GM12878 (cell line): ENCODE results near the gene POLR2I. TPM values are rescaled to one million over a fixed set of nuclear protein-coding genes. Genes with fewer than 3 reads are reported as not detected.
A peak's percentile ranks its signal among the peaks of the same experiment; 100 is the strongest.

Source experiments
- ATAC-seq: fragments of 200-7000 bp; cut with Tn5 transposase; 3 replicates; pipeline ENCODE4 v1.9.1; 2020; ENCODE audit warnings: mild to moderate bottlenecking, moderate library complexity
- BruUV-seq: library from RNA; stranded (reverse); fragments of 400-500 nt; replicated peaks from 2 replicates; lab custom pipeline; 2021; lab: Mats Ljungman, UMichigan
- CTCF ChIA-PET: fragments of 300-600 bp; sonication (Branson Sonifier 250); formaldehyde crosslinking; extraction: SDS; loops from one replicate; lab custom pipeline; 2021; ENCODE audit warnings: inconsistent platforms; lab: Yijun Ruan, JAX
- POLR2A ChIA-PET: fragments of 350-600 bp; formaldehyde crosslinking; extraction: SDS; loops from one replicate; lab custom pipeline; 2021; ENCODE audit warnings: inconsistent platforms; lab: Charles Lee
- RAD21 ChIA-PET: fragments of 300-600 bp; sonication (Branson Sonifier 250); formaldehyde crosslinking; loops from one replicate; lab custom pipeline; 2023; ENCODE audit warnings: antibody characterized with exemption; ENCODE audit not compliant: unreplicated experiment; lab: Charles Lee
- SMC1A ChIA-PET: fragments of 300-600 bp; sonication (Branson Sonifier 250); formaldehyde crosslinking; loops from one replicate; lab custom pipeline; 2023; ENCODE audit not compliant: unreplicated experiment, uncharacterized antibody; lab: Charles Lee
- DNase-seq: peaks from one replicate; pipeline ENCODE4 v3.0.0-alpha.2; 2011; ENCODE audit warnings: low read depth, low spot score
- FAIRE-seq: peaks from 3 replicates; lab custom pipeline; 2011; peaks lifted over from hg19 to GRCh38; lab: Jason Lieb, UNC
- H2AFZ ChIP-seq: 2 replicates; pipeline ENCODE4 v1.6.0; 2011; ENCODE audit warnings: low read depth, low read length, control low read depth; ENCODE audit not compliant: control insufficient read depth
- H3K27ac ChIP-seq: 2 replicates; pipeline ENCODE4 v1.5.1; 2011; ENCODE audit warnings: control low read depth; ENCODE audit not compliant: control insufficient read depth, insufficient read depth
- H3K27me3 ChIP-seq, 2 experiments: replicated peaks in 1 of 2; 2 replicates each; pipeline versions ENCODE4 v1.6.0 to v1.6.1; 2011; ENCODE audit warnings: low read length in 1 of 2; ENCODE audit not compliant: control insufficient read depth in 2 of 2, insufficient read depth in 2 of 2
- H3K36me3 ChIP-seq, 2 experiments: 2 replicates each; pipeline ENCODE4 v1.5.1; 2011; ENCODE audit warnings: low read length in 1 of 2; ENCODE audit not compliant: control insufficient read depth in 2 of 2, insufficient read depth in 2 of 2
- H3K4me1 ChIP-seq: 2 replicates; pipeline ENCODE4 v1.6.1; 2011; ENCODE audit warnings: mild to moderate bottlenecking, low read length, moderate library complexity, mixed read lengths; ENCODE audit not compliant: control insufficient read depth, insufficient read depth
- H3K4me2 ChIP-seq: 2 replicates; pipeline ENCODE4 v1.6.0; 2011; ENCODE audit warnings: control low read depth; ENCODE audit not compliant: control insufficient read depth, insufficient read depth
- H3K4me3 ChIP-seq: fragments of 200-600 bp; sonication (generic); 2 replicates; pipeline ENCODE4 v1.5.1; 2016
- H3K79me2 ChIP-seq: 2 replicates; pipeline ENCODE4 v1.6.0; 2011; ENCODE audit warnings: low read length; ENCODE audit not compliant: control insufficient read depth, insufficient read depth
- H3K9ac ChIP-seq: 2 replicates; pipeline ENCODE4 v1.8.0; 2011; ENCODE audit warnings: low read length, control low read depth, mixed read lengths; ENCODE audit not compliant: control insufficient read depth, insufficient read depth
- H3K9me3 ChIP-seq: replicated peaks from 3 replicates; pipeline ENCODE4 v1.5.1; 2011; ENCODE audit warnings: mild to moderate bottlenecking, low read length; ENCODE audit not compliant: control insufficient read depth, insufficient read depth
- H4K20me1 ChIP-seq: 2 replicates; pipeline ENCODE4 v1.6.0; 2011; ENCODE audit not compliant: control insufficient read depth, insufficient read depth
- CREB1 ChIP-seq: IDR thresholded peaks from 2 replicates; pipeline ENCODE4 v1.6.1; 2012; ENCODE audit warnings: low read depth, mild to moderate bottlenecking, inconsistent platforms
- CREM ChIP-seq: IDR thresholded peaks from 2 replicates; pipeline ENCODE4 v1.6.1; 2014; ENCODE audit warnings: antibody characterized with exemption, low read depth
- EED ChIP-seq: sonication (generic); IDR thresholded peaks from 2 replicates; pipeline ENCODE4 v1.6.1; 2016; ENCODE audit warnings: antibody characterized with exemption, low read depth
- HDGF ChIP-seq: fragments of 450-650 bp; IDR thresholded peaks from 2 replicates; pipeline ENCODE4 v1.6.1; 2016; ENCODE audit warnings: antibody characterized with exemption
- KLF5 ChIP-seq: fragments of 450-650 bp; IDR thresholded peaks from 2 replicates; pipeline ENCODE4 v1.6.1; 2014; ENCODE audit warnings: mild to moderate bottlenecking; ENCODE audit not compliant: partially characterized antibody
- MYB ChIP-seq: fragments of 150-350 bp; IDR thresholded peaks from 2 replicates; pipeline ENCODE4 v1.6.1; 2014; ENCODE audit warnings: mild to moderate bottlenecking, low read depth, low read length, borderline replicate concordance
- MYC ChIP-seq: IDR thresholded peaks from 2 replicates; pipeline ENCODE4 v1.6.1; 2011; ENCODE audit warnings: mild to moderate bottlenecking, low read length, moderate library complexity, inconsistent platforms; ENCODE audit not compliant: insufficient read depth, insufficient replicate concordance, insufficient read length, severe bottlenecking
- NR2F1 ChIP-seq: fragments of 450-650 bp; conservative IDR thresholded peaks from 2 replicates; pipeline ENCODE4 v1.6.1; 2017; ENCODE audit warnings: mild to moderate bottlenecking
- NRF1 ChIP-seq: conservative IDR thresholded peaks from 2 replicates; pipeline ENCODE4 v1.6.1; 2011; ENCODE audit warnings: mild to moderate bottlenecking, low read depth, low read length, improper control_type of control experiment
- POLR2A ChIP-seq: IDR thresholded peaks from 2 replicates; pipeline ENCODE4 v1.6.1; 2011; ENCODE audit warnings: low read depth, mild to moderate bottlenecking, low read length
- RUNX3 ChIP-seq: IDR thresholded peaks from 2 replicates; pipeline ENCODE4 v1.6.1; 2012; ENCODE audit warnings: low read length, inconsistent platforms
- STAT3 ChIP-seq: IDR thresholded peaks from 2 replicates; pipeline ENCODE4 v1.6.1; 2011; ENCODE audit warnings: low read depth, low read length, improper control_type of control experiment
- TARDBP ChIP-seq: IDR thresholded peaks from 2 replicates; pipeline ENCODE4 v1.6.1; 2016; ENCODE audit warnings: borderline replicate concordance
- TCF7 ChIP-seq: IDR thresholded peaks from 2 replicates; pipeline ENCODE4 v1.6.1; 2014; ENCODE audit warnings: antibody characterized with exemption, borderline replicate concordance
- YY1 ChIP-seq: IDR thresholded peaks from 2 replicates; pipeline ENCODE4 v1.6.1; 2011; ENCODE audit warnings: low read depth, mild to moderate bottlenecking, low read length
- ZBED1 ChIP-seq: IDR thresholded peaks from 2 replicates; pipeline ENCODE4 v1.6.1; 2016; ENCODE audit warnings: borderline replicate concordance
- ZNF384 ChIP-seq: IDR thresholded peaks from 2 replicates; pipeline ENCODE4 v1.6.1; 2012; ENCODE audit warnings: low read depth, mild to moderate bottlenecking, low read length, improper control_type of control experiment, borderline replicate concordance
- WGBS: methylation state at CpG from one replicate; pipeline ENCODE4 v1.1.6; 2016; ENCODE audit warnings: low lambda C conversion rate; ENCODE audit not compliant: insufficient replicate concordance, insufficient coverage; ENCODE audit errors: missing lambda C conversion rate; 5-methylcytosine and 5-hydroxymethylcytosine counted together
- in situ Hi-C: fragments of 300-500 bp; cut with MboI; formaldehyde crosslinking; loops from 9 replicates; pipeline ENCODE4 v1.14.3; 2018; ENCODE audit warnings: mixed read lengths
- intact Hi-C: fragments of 100-400 bp; cut with micrococcal nuclease; formaldehyde crosslinking; loops from one replicate; pipeline ENCODE4 v1.14.2; 2022; ENCODE audit not compliant: unreplicated experiment
- polyA plus RNA-seq, 11 experiments: library from polyadenylated mRNA; depleted of rRNA in 4 of 11; unstranded in 6 of 11; stranded (reverse) in 5 of 11; fragments of >200 nt; fragmentation: Nextera tagmentation in 4 of 11; fragmentation: Illumina TruSeq in 1 of 11; extraction: Ambion mirVana in 4 of 11; extraction: Trizol in 1 of 11; gene quantifications; 1 replicate in 1 of 11; 2 replicates in 10 of 11; pipeline versions ENCODE4 v1.2.1 to v1.2.3, GENCODE V29; 2011 to 2016; ENCODE audit warnings: inconsistent platforms in 2 of 11, missing spikeins in 2 of 11, low read depth in 1 of 11
- total RNA-seq, 4 experiments: library from RNA; depleted of rRNA in 3 of 4; stranded (reverse); fragments of >200 nt in 3 of 4; fragmentation: Illumina TruSeq in 1 of 4; extraction: Trizol in 1 of 4; gene quantifications; 2 replicates each; pipeline versions ENCODE4 v1.2.1 to v1.2.3, GENCODE V29; 2013 to 2021
- TF ChIP-seq, protein P1 (sequence below): fragments of 450-650 bp; IDR thresholded peaks from 2 replicates; pipeline ENCODE4 v1.6.1; 2018; ENCODE audit warnings: mild to moderate bottlenecking, low read depth, moderate library complexity; ENCODE audit not compliant: partially characterized antibody

The POLR2I gene
- total and polyA plus RNA-seq, 10 of the 15 experiments (the other 5 are each of a cell fraction or from before 2014, with no cell fraction given): 30.9 to 272 (median 202) TPM

DNA sequence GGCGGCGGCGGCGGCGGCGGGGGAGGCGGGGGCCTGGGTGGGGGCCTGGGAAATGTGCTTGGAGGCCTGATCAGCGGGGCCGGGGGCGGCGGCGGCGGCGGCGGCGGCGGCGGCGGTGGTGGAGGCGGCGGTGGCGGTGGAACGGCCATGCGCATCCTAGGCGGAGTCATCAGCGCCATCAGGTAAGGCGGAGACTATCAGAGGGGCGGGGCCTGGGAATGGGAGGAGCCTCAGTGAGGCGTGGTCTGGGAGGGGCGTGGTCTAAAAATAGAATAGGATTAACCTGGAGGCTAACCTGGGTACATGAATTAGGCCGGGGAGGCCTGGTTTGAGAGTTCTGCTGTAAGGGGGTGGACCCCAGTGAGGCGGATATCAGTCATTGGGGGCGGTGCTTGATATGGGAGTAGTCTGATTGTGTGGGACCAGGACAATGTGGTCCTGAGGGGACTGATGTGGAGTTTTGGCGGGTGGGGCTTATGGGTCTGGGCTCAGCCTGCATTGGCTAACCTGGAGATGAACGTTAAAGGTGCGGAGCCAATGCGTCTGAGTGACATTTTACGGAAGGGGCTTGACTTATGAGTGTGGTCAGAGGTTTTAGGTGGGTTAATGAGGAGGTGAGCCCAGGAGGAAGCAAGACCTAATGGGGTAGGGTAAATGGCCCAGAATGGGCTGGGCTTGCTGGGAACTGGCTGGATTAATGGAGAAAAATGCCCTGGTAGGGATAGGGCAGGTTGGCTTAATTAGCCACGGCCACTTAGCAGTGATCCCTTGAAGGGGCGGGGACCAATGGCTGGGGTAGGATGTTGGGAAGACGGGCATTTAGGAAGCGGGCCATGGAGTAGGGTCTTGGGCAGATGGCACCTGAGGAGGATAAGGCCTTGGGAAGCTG, 26.6 kb upstream of the POLR2I start:
- DNase-seq (peak; percentile 53), FAIRE-seq (peak; percentile 74), ATAC-seq (peak; percentile 79)
- TF ChIP-seq, protein P1, sequence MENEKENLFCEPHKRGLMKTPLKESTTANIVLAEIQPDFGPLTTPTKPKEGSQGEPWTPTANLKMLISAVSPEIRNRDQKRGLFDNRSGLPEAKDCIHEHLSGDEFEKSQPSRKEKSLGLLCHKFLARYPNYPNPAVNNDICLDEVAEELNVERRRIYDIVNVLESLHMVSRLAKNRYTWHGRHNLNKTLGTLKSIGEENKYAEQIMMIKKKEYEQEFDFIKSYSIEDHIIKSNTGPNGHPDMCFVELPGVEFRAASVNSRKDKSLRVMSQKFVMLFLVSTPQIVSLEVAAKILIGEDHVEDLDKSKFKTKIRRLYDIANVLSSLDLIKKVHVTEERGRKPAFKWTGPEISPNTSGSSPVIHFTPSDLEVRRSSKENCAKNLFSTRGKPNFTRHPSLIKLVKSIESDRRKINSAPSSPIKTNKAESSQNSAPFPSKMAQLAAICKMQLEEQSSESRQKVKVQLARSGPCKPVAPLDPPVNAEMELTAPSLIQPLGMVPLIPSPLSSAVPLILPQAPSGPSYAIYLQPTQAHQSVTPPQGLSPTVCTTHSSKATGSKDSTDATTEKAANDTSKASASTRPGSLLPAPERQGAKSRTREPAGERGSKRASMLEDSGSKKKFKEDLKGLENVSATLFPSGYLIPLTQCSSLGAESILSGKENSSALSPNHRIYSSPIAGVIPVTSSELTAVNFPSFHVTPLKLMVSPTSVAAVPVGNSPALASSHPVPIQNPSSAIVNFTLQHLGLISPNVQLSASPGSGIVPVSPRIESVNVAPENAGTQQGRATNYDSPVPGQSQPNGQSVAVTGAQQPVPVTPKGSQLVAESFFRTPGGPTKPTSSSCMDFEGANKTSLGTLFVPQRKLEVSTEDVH: no peak
- peak; percentile 25; the same call in 1 of the 2 replicates for TF ChIP-seq NRF1
- no peak for TF ChIP-seq CREB1
- peak; percentile 74 for TF ChIP-seq POLR2A
- TF ChIP-seq TARDBP: no peak
- no peak for TF ChIP-seq KLF5
- peak; percentile 78 for TF ChIP-seq HDGF
- TF ChIP-seq ZNF384: no peak
- TF ChIP-seq NR2F1: no peak
- 0 out of 2 replicates have a peak, but pooled peaks have one; percentile 12 for TF ChIP-seq RUNX3
- no peak for TF ChIP-seq TCF7
- no peak for TF ChIP-seq STAT3
- no peak for TF ChIP-seq EED
- peak; percentile 66; the same call in 1 of the 2 replicates for TF ChIP-seq YY1
- no peak for TF ChIP-seq CREM
- TF ChIP-seq MYC: no peak
- no peak for TF ChIP-seq MYB
- no peak for TF ChIP-seq ZBED1
- BruUV-seq: no TSS peak
- Histone ChIP-seq H3K9me3 (no peaks in the 10 kb centered on the region), H3K9ac (no peak overlapping the region; the same call in 1 of the 2 replicates), H3K4me3 (peak overlapping the region; percentile 96), H3K36me3 (peaks cover 9 to 13% of the 10 kb centered on the region in 2 experiments; a peak in 3 of 4 replicates), H3K4me1 (peaks cover 10% of the 10 kb centered on the region; the same call in 1 of the 2 replicates), H3K4me2 (peak overlapping the region; percentile 89), H3K79me2 (peaks cover 16% of the 10 kb centered on the region), H3K27me3 (no peaks in the 10 kb centered on the region), H3K27ac (no peak overlapping the region; the same call in 1 of the 2 replicates), H2AFZ (no peak overlapping the region), H4K20me1 (peaks cover 6% of the 10 kb centered on the region)
- 44% methylated on average over 18 of the region's 42 CpGs for WGBS
- intact Hi-C loops (no loop called here), in situ Hi-C loops (no loop called here)
- ChIA-PET RAD21 (interaction anchor here (2.0 kb wide), 1 partner anchor 13 kb away, joined by 9 read pairs; no protein-coding TSS in a partner anchor), CTCF (interaction anchor here (6.3 kb wide), 1 partner anchor 13 kb away, joined by 37 read pairs; no protein-coding TSS in a partner anchor), SMC1A (no interaction called here), POLR2A (interaction anchor here (0.7 to 2.0 kb wide), 5 partner anchors 13 to 41 kb away, joined by 3 to 12 read pairs (median 8); partner anchors contain the start of genes POLR2I and TBCB)
